Upper lobe of right lung (tissue), 1 donor: ENCODE results near the gene ADAMTSL5. TPM values are rescaled to one million over a fixed set of nuclear protein-coding genes. Genes with fewer than 3 reads are reported as not detected.

Source experiments
- ATAC-seq: fragments of 200-7000 bp; cut with Tn5 transposase; one replicate; pipeline ENCODE4 v1.9.1; 2020; ENCODE audit warnings: mild to moderate bottlenecking, moderate library complexity
- DNase-seq: peaks from one replicate; pipeline ENCODE4 v3.0.0-alpha.2; 2020
- H3K27ac ChIP-seq: fragments of 200-600 bp; one replicate; pipeline ENCODE4 v1.8.0; 2022
- H3K27me3 ChIP-seq: fragments of 200-600 bp; one replicate; pipeline ENCODE4 v1.8.0; 2022; ENCODE audit warnings: mild to moderate bottlenecking
- H3K36me3 ChIP-seq: fragments of 200-600 bp; one replicate; pipeline ENCODE4 v1.8.0; 2022
- H3K4me1 ChIP-seq: fragments of 200-600 bp; one replicate; pipeline ENCODE4 v1.8.0; 2022
- H3K4me3 ChIP-seq: fragments of 200-600 bp; one replicate; pipeline ENCODE4 v1.8.0; 2022; ENCODE audit warnings: mild to moderate bottlenecking
- H3K9me3 ChIP-seq: fragments of 200-600 bp; one replicate; pipeline ENCODE4 v1.8.0; 2022
- CTCF ChIP-seq: fragments of 200-600 bp; IDR thresholded peaks from one replicate; pipeline ENCODE4 v1.8.0; 2022; ENCODE audit warnings: antibody characterized with exemption
- intact Hi-C: fragments of 100-400 bp; cut with DNase I; formaldehyde crosslinking; loops from one replicate; pipeline ENCODE4 v1.11.0; 2022
- total RNA-seq: library from RNA; stranded (reverse); fragmentation: NEBNext Ultra II Directional; extraction: Animal tissue kit (Norgen Biotek cat#: 25700); gene quantifications from one replicate; pipeline ENCODE4 v1.2.1, GENCODE V29; 2021
- donor health status: DM: no; HTN: yes; CAD: no; lungs with severe emphysema.

ADAMTSL5 gene
- total RNA-seq, 1 donor from 2014 or later: 4.8 TPM

DNA sequence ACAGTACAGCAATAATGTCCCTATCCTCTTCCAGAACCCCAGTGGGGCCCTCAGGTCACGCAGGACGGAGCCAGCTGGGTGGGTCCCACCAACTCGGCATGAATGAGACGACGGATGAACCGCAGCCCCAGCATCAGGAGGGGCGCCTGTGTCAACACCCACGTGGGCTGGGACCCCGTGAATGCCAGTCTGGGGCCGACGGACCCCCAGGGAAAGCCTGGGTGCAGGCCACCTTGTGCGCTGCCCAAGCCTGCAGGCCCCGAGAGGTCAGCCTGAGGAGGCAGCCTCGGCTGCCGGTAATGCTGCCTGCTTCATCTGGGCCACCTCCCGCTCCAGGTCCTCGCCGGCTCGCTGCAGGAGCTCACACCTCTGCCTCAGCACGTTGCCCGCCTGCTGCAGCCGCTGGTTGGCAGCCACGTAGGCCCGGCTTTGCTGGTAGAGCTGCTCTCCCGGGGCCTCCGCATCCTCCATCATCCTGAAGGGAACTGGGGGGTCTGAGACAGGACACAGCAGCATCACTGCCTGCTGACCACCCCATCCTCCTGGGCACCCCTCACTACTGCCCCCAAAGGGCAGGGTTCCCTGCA is 38.0 kb downstream of the ADAMTSL5 start:
- TF ChIP-seq CTCF: no peak
- DNase-seq: no peak
- intact Hi-C loops: no loop called here
- Histone ChIP-seq H3K4me3 (no peak overlapping the region), H3K27me3 (peaks cover 40% of the 10 kb centered on the region), H3K27ac (no peak overlapping the region), H3K4me1 (peaks cover 28% of the 10 kb centered on the region), H3K9me3 (no peaks in the 10 kb centered on the region), H3K36me3 (no peaks in the 10 kb centered on the region)
- no peak for ATAC-seq

GRCh38 chr19:1474011-1474764 is 38.6 kb downstream of the ADAMTSL5 start:
- no peak for DNase-seq
- no peak overlapping the region for H3K4me3 ChIP-seq
- intact Hi-C loops: no loop called here
- H3K36me3 ChIP-seq: no peaks in the 10 kb centered on the region
- H3K27me3 ChIP-seq: peaks cover 43% of the 10 kb centered on the region
- H3K9me3 ChIP-seq: no peaks in the 10 kb centered on the region
- no peak for TF ChIP-seq CTCF
- no peak overlapping the region for H3K27ac ChIP-seq
- H3K4me1 ChIP-seq: peaks cover 27% of the 10 kb centered on the region
- ATAC-seq: no peak

DNA sequence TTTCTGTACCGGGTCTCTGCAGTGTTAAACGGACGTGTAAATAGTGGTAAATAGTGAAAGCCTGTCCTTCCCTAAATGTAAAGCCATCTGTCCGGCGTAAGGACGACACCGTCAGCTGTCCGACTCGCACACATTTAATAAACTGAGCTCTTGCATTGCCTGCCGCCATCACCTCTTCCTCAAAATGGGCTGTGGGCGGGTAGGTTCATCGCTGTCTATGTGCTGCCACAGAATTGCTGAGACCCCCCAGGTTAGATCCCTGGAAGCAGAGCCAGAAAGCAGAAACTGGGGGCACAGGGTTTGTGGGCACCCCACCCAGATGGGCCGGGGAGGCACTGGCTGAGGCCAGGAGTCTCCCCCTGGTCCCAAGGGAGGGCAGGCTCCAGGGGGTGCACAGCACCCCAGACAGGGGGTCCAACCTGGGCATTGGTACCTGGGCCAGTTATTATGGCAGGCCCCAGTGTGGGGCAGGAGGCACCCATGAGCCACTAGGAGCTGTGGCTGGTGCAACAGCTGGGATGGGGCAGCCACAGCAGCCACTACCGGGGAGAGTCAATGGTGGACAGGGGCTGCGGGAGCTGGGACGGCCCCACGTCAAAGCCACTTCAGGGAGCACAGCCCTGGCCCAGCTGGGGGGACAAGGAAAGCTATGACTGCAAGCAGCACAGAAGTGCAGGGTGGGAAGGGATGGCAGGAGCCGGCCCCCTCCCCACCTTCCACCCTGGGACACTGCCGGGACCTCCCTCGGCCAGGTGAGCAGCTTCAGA is 39.6 kb downstream of the ADAMTSL5 start:
- intact Hi-C loops: no loop called here
- Histone ChIP-seq H3K27me3 (peaks cover 51% of the 10 kb centered on the region), H3K27ac (no peak overlapping the region), H3K4me1 (peaks cover 31% of the 10 kb centered on the region), H3K9me3 (no peaks in the 10 kb centered on the region), H3K36me3 (no peaks in the 10 kb centered on the region), H3K4me3 (no peak overlapping the region)
- ATAC-seq (no peak), DNase-seq (no peak)
- no peak for TF ChIP-seq CTCF

DNA sequence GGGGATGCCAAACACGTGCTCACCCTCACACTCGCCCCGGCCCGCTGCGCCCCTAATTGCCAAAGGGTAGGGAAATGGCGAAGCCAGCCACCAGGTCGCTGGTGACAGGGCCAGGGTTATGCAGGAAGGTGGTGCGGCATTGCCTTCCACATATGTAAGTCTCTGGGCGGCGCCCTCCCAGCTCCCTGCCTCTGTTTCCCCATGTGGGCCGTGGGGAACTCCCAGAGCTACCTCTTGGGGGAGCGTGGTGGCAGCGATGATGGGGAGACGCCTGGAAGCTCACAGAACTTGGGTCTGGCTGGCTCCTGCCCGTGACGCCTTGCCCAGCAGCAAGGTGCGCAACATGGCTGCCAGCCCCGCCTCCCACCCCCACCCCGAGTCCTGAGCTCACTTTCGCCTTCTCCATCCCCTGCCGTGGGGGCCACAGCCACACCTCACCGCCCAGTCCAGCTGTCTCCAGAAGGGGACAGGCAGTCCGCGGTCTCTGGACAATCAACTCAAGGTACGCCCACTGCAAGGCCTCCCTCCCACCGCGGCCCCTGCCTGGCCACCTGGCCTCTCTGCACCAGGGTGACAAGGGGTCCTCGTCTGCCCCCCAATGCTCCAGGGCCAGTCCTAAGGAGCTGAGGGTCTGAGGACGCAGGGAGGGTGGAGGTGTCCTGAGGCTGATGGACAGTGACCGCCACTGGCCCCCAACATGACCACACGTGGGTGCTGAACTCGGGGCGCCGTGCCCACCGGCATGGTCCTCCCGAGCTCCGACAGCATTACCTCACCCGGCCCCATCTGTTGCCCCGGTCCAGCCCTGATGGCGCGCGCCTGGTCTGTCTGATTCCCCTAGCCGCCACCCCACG is 40.4 kb downstream of the ADAMTSL5 start:
- ATAC-seq: no peak
- no peak for TF ChIP-seq CTCF

DNA sequence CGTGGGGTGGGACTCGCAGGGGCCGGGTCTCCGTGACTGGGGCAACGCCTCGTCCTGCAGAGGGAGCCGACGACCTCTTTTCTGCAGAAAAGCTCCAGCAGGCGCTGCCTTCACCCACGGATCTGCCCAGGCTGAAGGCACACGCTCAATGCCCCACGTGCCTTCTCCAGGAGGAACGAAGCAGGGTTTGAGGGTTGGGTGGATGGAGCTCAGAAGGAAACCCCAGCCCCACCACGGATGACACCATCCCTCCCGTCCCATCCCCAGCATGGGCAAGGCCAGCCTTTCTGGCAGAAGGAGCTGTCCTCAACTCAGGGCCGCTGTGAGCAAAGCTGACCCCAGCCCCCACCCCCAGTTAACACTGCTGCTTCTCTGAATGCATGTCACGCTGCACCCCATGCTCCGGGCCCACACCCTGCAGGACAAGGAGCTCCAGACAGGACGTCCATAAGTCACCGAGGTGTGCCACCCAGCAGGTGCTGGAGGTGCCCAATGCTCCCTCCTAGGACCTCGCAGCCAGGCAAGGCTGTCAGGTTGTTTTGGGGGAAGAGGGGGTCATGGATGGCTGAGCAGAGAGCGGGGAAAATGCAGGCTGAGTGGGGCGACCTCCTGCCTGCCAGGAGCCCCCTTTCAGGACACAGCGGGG is 41.2 kb downstream of the ADAMTSL5 start:
- no peak overlapping the region for H3K4me3 ChIP-seq
- peaks cover 36% of the 10 kb centered on the region for H3K4me1 ChIP-seq
- TF ChIP-seq CTCF: no peak
- H3K27me3 ChIP-seq: peaks cover 67% of the 10 kb centered on the region
- ATAC-seq (no peak), DNase-seq (no peak)
- no peaks in the 10 kb centered on the region for H3K9me3 ChIP-seq
- intact Hi-C loops: no loop called here
- H3K36me3 ChIP-seq: no peaks in the 10 kb centered on the region
- H3K27ac ChIP-seq: no peak overlapping the region

More for the DNA sequence above, 40.4 kb downstream of the ADAMTSL5 start:
- no peaks in the 10 kb centered on the region for H3K36me3 ChIP-seq
- H3K9me3 ChIP-seq: no peaks in the 10 kb centered on the region
- no peak for DNase-seq
- H3K27me3 ChIP-seq: peaks cover 59% of the 10 kb centered on the region
- intact Hi-C loops: no loop called here
- H3K4me1 ChIP-seq: peaks cover 33% of the 10 kb centered on the region
- H3K4me3 ChIP-seq: no peak overlapping the region
- no peak overlapping the region for H3K27ac ChIP-seq
